ENCODE results near the gene ACBD4. TPM values are rescaled to one million over a fixed set of nuclear protein-coding genes. Genes with fewer than 3 reads are reported as not detected.

Gene ACBD4
- total and polyA plus RNA-seq, 2 of the 4 experiments (the other 2 are of a cell fraction) = 2.3 to 5.7 TPM

DNA sequence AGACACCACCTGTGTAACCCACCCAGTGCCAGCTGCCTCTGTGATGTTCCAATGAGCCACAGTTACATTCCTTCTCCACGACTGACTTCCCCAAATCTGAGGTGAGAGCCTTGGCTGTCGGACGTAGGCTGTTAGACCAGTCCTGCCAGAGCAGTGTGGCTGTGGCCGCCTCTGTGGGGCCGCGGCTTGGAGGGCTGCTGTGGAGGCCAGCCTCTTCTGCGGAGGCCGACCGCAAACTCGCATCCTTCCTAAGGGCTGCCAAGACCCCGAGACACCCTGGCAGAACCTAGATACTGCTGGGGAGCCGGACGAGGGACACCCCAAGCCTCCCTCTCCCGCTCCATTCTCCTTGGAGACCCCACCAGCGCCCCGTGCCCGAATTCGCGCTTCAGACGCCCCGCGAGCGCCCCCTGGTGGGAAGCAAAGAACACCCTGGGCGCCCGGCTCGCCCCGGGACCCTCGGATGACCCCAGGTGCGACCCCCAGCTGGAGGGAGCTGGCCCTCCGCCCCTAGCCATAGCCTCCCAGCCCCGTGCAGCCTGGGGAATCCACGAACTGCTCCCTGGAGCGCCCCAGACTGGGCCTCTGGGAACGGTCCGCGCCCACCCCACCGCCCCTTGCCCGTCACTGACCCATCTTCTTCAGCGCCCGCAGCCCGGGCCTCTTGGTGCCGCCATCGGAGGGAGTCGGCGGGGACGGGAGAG, 3.7 kb upstream of the ACBD4 start:
- POLR2A ChIA-PET (ENCODE audit: unreplicated experiment) = no interaction called here
- peak overlapping the region; percentile 55 for H4K91ac ChIP-seq (ENCODE audit: insufficient read depth, low read depth, low read length)
- WGBS, 2 experiments (ENCODE audit: extremely low coverage in 2 of 2, insufficient read length in 1 of 2) = 3% methylated on average over 30 of the region's 46 CpGs; no CpG with 5 or more reads in 1 of the 2 experiments
- H3K4me3 ChIP-seq (ENCODE audit: insufficient read depth, low read depth, low read length) = peak overlapping the region; percentile 84
- H2AK5ac ChIP-seq (ENCODE audit: low read depth, low read length) = peak overlapping the region; percentile 90
- H3K27ac ChIP-seq (ENCODE audit: insufficient read depth, low read length) = peak overlapping the region; percentile 70
- DNase-seq = no peak
- peaks cover 26% of the 10 kb centered on the region for H3K9me1 ChIP-seq (ENCODE audit: insufficient read depth, low read length)
- dilution Hi-C loops (cut with HindIII; ENCODE audit: low sequenced_read_pairs, unreplicated experiment) = no loop called here
- peak overlapping the region; percentile 65 for H3K9ac ChIP-seq (ENCODE audit: low read depth, low read length)
- no peak for TF ChIP-seq BHLHE40 (IDR thresholded peaks at IDR 0.05; ENCODE audit: low read depth, low read length)
- peak; percentile 39 for TF ChIP-seq RAD21 (IDR thresholded peaks at IDR 0.05; ENCODE audit: low read length)
- no peak for TF ChIP-seq CEBPB (IDR thresholded peaks at IDR 0.05; ENCODE audit: low read depth, low read length)
- no peak for TF ChIP-seq FOS (IDR thresholded peaks at IDR 0.05; ENCODE audit: low read depth, low read length)
- TF ChIP-seq CHD1 (IDR thresholded peaks at IDR 0.05; ENCODE audit: low read depth, low read length) = no peak
- TF ChIP-seq, protein P1, sequence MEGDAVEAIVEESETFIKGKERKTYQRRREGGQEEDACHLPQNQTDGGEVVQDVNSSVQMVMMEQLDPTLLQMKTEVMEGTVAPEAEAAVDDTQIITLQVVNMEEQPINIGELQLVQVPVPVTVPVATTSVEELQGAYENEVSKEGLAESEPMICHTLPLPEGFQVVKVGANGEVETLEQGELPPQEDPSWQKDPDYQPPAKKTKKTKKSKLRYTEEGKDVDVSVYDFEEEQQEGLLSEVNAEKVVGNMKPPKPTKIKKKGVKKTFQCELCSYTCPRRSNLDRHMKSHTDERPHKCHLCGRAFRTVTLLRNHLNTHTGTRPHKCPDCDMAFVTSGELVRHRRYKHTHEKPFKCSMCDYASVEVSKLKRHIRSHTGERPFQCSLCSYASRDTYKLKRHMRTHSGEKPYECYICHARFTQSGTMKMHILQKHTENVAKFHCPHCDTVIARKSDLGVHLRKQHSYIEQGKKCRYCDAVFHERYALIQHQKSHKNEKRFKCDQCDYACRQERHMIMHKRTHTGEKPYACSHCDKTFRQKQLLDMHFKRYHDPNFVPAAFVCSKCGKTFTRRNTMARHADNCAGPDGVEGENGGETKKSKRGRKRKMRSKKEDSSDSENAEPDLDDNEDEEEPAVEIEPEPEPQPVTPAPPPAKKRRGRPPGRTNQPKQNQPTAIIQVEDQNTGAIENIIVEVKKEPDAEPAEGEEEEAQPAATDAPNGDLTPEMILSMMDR (conservative IDR thresholded peaks at IDR 0.05; ENCODE audit: low read depth, low read length) = peak; percentile 60
- TF ChIP-seq, protein P2, sequence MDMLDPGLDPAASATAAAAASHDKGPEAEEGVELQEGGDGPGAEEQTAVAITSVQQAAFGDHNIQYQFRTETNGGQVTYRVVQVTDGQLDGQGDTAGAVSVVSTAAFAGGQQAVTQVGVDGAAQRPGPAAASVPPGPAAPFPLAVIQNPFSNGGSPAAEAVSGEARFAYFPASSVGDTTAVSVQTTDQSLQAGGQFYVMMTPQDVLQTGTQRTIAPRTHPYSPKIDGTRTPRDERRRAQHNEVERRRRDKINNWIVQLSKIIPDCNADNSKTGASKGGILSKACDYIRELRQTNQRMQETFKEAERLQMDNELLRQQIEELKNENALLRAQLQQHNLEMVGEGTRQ (IDR thresholded peaks at IDR 0.05; ENCODE audit: low read depth, low read length) = no peak
- TF ChIP-seq RCOR1 (IDR thresholded peaks at IDR 0.05; ENCODE audit: insufficient replicate concordance, low read length) = no peak
- H2AK9ac ChIP-seq (replicated peaks; ENCODE audit: low read depth, low read length, poor library complexity) = peak overlapping the region; percentile 84
- H3K79me1 ChIP-seq (ENCODE audit: low read depth in 1 of 2, low read length in 2 of 2) = peaks cover 35 to 59% of the 10 kb centered on the region in 2 experiments
- no peaks in the 10 kb centered on the region for H3K27me3 ChIP-seq (ENCODE audit: control insufficient read depth, insufficient read depth, low read length)
- peaks cover 41% of the 10 kb centered on the region for H3K4me1 ChIP-seq (ENCODE audit: control insufficient read depth, insufficient read depth, low read length)
- H2AFZ ChIP-seq (replicated peaks; ENCODE audit: low read length, poor library complexity) = peak overlapping the region; percentile 86
- H4K8ac ChIP-seq (ENCODE audit: low read depth in 2 of 2, low read length in 2 of 2) = peak overlapping the region; percentile 7 to 21; a peak in 1 of 4 replicates
- intact Hi-C loops (cut with micrococcal nuclease) = loop anchor here (2.0 to 5.0 kb wide), 4 partner anchors 39 to 721 kb away; partner anchors contain the start of gene DCAKD
- H2BK5ac ChIP-seq (ENCODE audit: low read depth, low read length, poor library complexity, severe bottlenecking) = peak overlapping the region; percentile 14
- H3K18ac ChIP-seq (ENCODE audit: low read depth, low read length) = no peak overlapping the region; the same call in 1 of the 2 replicates
- H3K9me3 ChIP-seq (ENCODE audit: control insufficient read depth, insufficient read depth, low read length) = no peaks in the 10 kb centered on the region
- CTCF ChIA-PET = interaction anchor here (0.6 to 1.6 kb wide), 2 partner anchors 19 to 39 kb away, joined by 3 read pairs; no protein-coding TSS in a partner anchor
- H3K36me3 ChIP-seq (ENCODE audit: control insufficient read depth, insufficient read depth, low read length) = no peaks in the 10 kb centered on the region
- H4K5ac ChIP-seq (ENCODE audit: low read depth, low read length) = peak overlapping the region; percentile 1; the same call in 1 of the 2 replicates
- peak overlapping the region; percentile 90 for H3K23ac ChIP-seq (ENCODE audit: low read depth, low read length)
- in situ Hi-C loops (cut with MboI; ENCODE audit: low sequenced_read_pairs) = no loop called here
- H2BK15ac ChIP-seq (ENCODE audit: low read depth, low read length) = 0 out of 3 replicates have a peak overlapping the region, but pooled peaks have one; percentile 44
- no TSS peak for BruUV-seq (replicated peaks)
- H2BK120ac ChIP-seq (ENCODE audit: low read depth, low read length) = peak overlapping the region; percentile 19; the same call in 1 of the 2 replicates
- peak overlapping the region; percentile 38 for H3K14ac ChIP-seq (replicated peaks; ENCODE audit: low read depth, low read length)
- H3K4ac ChIP-seq (ENCODE audit: low read depth, low read length) = peak overlapping the region; percentile 84
- H3K56ac ChIP-seq (ENCODE audit: extremely low read depth, insufficient read depth, low read length) = no peak overlapping the region; the same call in 1 of the 2 replicates
- H4K20me1 ChIP-seq (ENCODE audit: insufficient read depth, low read length) = peaks cover 9% of the 10 kb centered on the region; the same call in 1 of the 2 replicates
- peak overlapping the region; percentile 94 for H3K4me2 ChIP-seq (ENCODE audit: low read depth, low read length)
- H2BK20ac ChIP-seq (ENCODE audit: low read depth, low read length) = peak overlapping the region; percentile 52
- peak; percentile 1 for ATAC-seq (ENCODE audit: low read depth)

Measured in IMR-90 (cell line).